OCI-LY1 (cell line): Measurements from ENCODE around the gene ARMC6.

Experiments
- EZH2 ChIP-seq: fragments of 200-600 bp; sonication (generic), shearing (Covaris generic); IDR thresholded peaks from 2 replicates; pipeline ENCODE4 v1.8.0; 2017; ENCODE audit warnings: borderline replicate concordance, mixed run types, mild to moderate bottlenecking, antibody characterized with exemption, low read length, moderate library complexity, mixed read lengths
- TF ChIP-seq, protein P1 (sequence below): fragments of 200-600 bp; sonication (generic), shearing (Covaris generic); IDR thresholded peaks from 2 replicates; pipeline ENCODE4 v1.5.1; 2017; ENCODE audit warnings: mild to moderate bottlenecking, antibody characterized with exemption, low read length, moderate library complexity, mixed read lengths

DNA sequence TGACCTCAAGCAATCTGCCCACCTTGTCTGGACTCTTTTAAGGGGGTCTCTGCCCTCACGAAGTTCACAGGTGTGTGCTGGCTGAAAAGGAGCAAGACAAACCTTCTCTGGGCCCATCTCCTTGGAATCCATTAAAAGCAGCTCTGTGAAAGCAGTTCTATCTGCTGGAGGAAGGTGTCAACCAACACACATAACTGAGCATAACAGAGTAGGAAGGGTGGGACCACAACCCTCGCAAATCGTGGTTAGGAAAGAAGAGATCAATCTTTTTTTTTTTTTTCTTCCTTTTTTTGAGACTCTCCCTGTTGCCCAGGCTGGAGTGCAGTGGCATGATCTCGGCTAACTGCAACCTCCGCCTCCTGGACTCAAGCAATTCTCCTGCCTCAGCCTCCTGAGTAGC, 1.5 kb upstream of the ARMC6 start:
- TF ChIP-seq, protein P1, sequence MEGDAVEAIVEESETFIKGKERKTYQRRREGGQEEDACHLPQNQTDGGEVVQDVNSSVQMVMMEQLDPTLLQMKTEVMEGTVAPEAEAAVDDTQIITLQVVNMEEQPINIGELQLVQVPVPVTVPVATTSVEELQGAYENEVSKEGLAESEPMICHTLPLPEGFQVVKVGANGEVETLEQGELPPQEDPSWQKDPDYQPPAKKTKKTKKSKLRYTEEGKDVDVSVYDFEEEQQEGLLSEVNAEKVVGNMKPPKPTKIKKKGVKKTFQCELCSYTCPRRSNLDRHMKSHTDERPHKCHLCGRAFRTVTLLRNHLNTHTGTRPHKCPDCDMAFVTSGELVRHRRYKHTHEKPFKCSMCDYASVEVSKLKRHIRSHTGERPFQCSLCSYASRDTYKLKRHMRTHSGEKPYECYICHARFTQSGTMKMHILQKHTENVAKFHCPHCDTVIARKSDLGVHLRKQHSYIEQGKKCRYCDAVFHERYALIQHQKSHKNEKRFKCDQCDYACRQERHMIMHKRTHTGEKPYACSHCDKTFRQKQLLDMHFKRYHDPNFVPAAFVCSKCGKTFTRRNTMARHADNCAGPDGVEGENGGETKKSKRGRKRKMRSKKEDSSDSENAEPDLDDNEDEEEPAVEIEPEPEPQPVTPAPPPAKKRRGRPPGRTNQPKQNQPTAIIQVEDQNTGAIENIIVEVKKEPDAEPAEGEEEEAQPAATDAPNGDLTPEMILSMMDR = no peak
- TF ChIP-seq EZH2 = no peak
